Mucosa of descending colon (tissue), 3 donors: ENCODE results near the gene MBLAC2. TPM values are rescaled to one million over a fixed set of nuclear protein-coding genes. Genes with fewer than 3 reads are reported as not detected.

ENCODE experiments used
- ATAC-seq: fragments of 200-7000 bp; cut with Tn5 transposase; one replicate; pipeline ENCODE4 v1.9.1; 2020; ENCODE audit warnings: mild to moderate bottlenecking, moderate library complexity
- DNase-seq, 3 donors: peaks; one replicate each; pipeline ENCODE4 v3.0.0-alpha.2; 2020
- H3K36me3 ChIP-seq: fragments of 200-600 bp; one replicate; pipeline ENCODE4 v1.8.0; 2021; ENCODE audit warnings: low read depth, mild to moderate bottlenecking
- H3K4me1 ChIP-seq: fragments of 200-600 bp; one replicate; pipeline ENCODE4 v1.8.0; 2021; ENCODE audit warnings: low read depth, mild to moderate bottlenecking
- H3K4me3 ChIP-seq: fragments of 200-600 bp; one replicate; pipeline ENCODE4 v1.8.0; 2021; ENCODE audit warnings: mild to moderate bottlenecking
- H3K9me3 ChIP-seq: fragments of 200-600 bp; one replicate; pipeline ENCODE4 v1.8.0; 2021; ENCODE audit warnings: mild to moderate bottlenecking
- CTCF ChIP-seq: fragments of 200-600 bp; IDR thresholded peaks from one replicate; pipeline ENCODE4 v1.8.0; 2022; ENCODE audit warnings: antibody characterized with exemption, mild to moderate bottlenecking
- intact Hi-C, 2 donors: fragments of 100-400 bp; cut with DNase I in 1 of 2; cut with micrococcal nuclease in 1 of 2; formaldehyde crosslinking; loops; one replicate each; pipeline versions ENCODE4 v1.11.0 to v1.11.1; 2022; cut with DNase I, micrococcal nuclease
- total RNA-seq, 3 donors: library from RNA; stranded (reverse); fragmentation: NEBNext Ultra II Directional in 2 of 3; extraction: Animal tissue kit (Norgen Biotek cat#: 25700) in 2 of 3; gene quantifications; one replicate each; pipeline versions ENCODE4 v1.2.1 to v1.2.4, GENCODE V29; 2021 to 2023
- donor health status: DM: no; HTN: no; CAD: no; lungs with moderate emphysema.
- donor health status: DM: no; HTN: no; CAD: no.
- donor health status: DM: no; HTN: yes; CAD: no.

The MBLAC2 gene
- total RNA-seq, 3 donors from 2014 or later: 4.5 to 5.8 (median 5.1) TPM

GRCh38 chr5:90434116-90434714 lies 40.4 kb downstream of the MBLAC2 start:
- ATAC-seq (peak; percentile 56), DNase-seq (peak in 2 of 3 donors; percentile 53 to 74)
- no peaks in the 10 kb centered on the region for H3K4me1 ChIP-seq
- no peak overlapping the region for H3K4me3 ChIP-seq
- H3K36me3 ChIP-seq: no peaks in the 10 kb centered on the region
- intact Hi-C loops: loop anchor here in 1 of 2 donors (10.0 kb wide), 1 partner anchor 101 kb away; no protein-coding TSS in a partner anchor
- no peaks in the 10 kb centered on the region for H3K9me3 ChIP-seq
- no peak for TF ChIP-seq CTCF

GRCh38 chr5:90424245-90424644 lies 50.3 kb downstream of the MBLAC2 start:
- Histone ChIP-seq H3K4me3 (no peak overlapping the region), H3K9me3 (no peaks in the 10 kb centered on the region), H3K4me1 (no peaks in the 10 kb centered on the region), H3K36me3 (no peaks in the 10 kb centered on the region)
- DNase-seq: no peak
- TF ChIP-seq CTCF: no peak
- ATAC-seq: no peak
- intact Hi-C loops: no loop called here

GRCh38 chr5:90421136-90421535 lies 53.4 kb downstream of the MBLAC2 start:
- TF ChIP-seq CTCF: no peak
- Histone ChIP-seq H3K36me3 (no peaks in the 10 kb centered on the region), H3K4me3 (no peak overlapping the region), H3K9me3 (no peaks in the 10 kb centered on the region), H3K4me1 (no peaks in the 10 kb centered on the region)
- ATAC-seq (peak; percentile 72), DNase-seq (peak in 1 of 3 donors; percentile 17)
- intact Hi-C loops: no loop called here

GRCh38 chr5:90418214-90418613 lies 56.4 kb downstream of the MBLAC2 start:
- Histone ChIP-seq H3K36me3 (no peaks in the 10 kb centered on the region), H3K9me3 (no peaks in the 10 kb centered on the region), H3K4me1 (no peaks in the 10 kb centered on the region), H3K4me3 (no peak overlapping the region)
- no peak for TF ChIP-seq CTCF
- ATAC-seq (no peak), DNase-seq (no peak)
- intact Hi-C loops: no loop called here

GRCh38 chr5:90410178-90410762 lies 64.3 kb downstream of the MBLAC2 start:
- DNase-seq: no peak
- no peak for TF ChIP-seq CTCF
- H3K9me3 ChIP-seq: no peaks in the 10 kb centered on the region
- no peak for ATAC-seq
- peaks cover 5% of the 10 kb centered on the region for H3K4me1 ChIP-seq
- peak overlapping the region; percentile 36 for H3K4me3 ChIP-seq
- intact Hi-C loops: loop anchor here in 1 of 2 donors (2.0 kb wide), 1 partner anchor 63 kb away; no protein-coding TSS in a partner anchor
- H3K36me3 ChIP-seq: no peaks in the 10 kb centered on the region
